Left lung (tissue), 10 donors: ENCODE results near the gene SNRK. TPM values are rescaled to one million over a fixed set of nuclear protein-coding genes. Genes with fewer than 3 reads are reported as not detected.

ENCODE experiments used
- ATAC-seq: fragments of 200-7000 bp; cut with Tn5 transposase; one replicate; pipeline ENCODE4 v1.9.1; 2020; ENCODE audit warnings: moderate library complexity
- DNase-seq, 4 donors: peaks; one replicate each; pipeline ENCODE4 v3.0.0-alpha.2; 2013 to 2020
- H3K27ac ChIP-seq, 2 donors: fragments of 200-600 bp; sonication (generic) in 1 of 2; one replicate each; pipeline versions ENCODE4 v1.5.0 to v1.8.0; 2020 to 2021
- H3K27me3 ChIP-seq, 2 donors: fragments of 200-600 bp; sonication (generic) in 1 of 2; one replicate each; pipeline versions ENCODE4 v1.5.0 to v1.8.0; 2020 to 2021
- H3K36me3 ChIP-seq, 2 donors: fragments of 200-600 bp; sonication (generic) in 1 of 2; one replicate each; pipeline versions ENCODE4 v1.5.0 to v1.8.0; 2020 to 2021
- H3K4me1 ChIP-seq, 2 donors: fragments of 200-600 bp; one replicate each; pipeline ENCODE4 v1.8.0; 2021
- H3K4me3 ChIP-seq, 2 donors: fragments of 200-600 bp; sonication (generic) in 1 of 2; one replicate each; pipeline versions ENCODE4 v1.5.0 to v1.8.0; 2020 to 2021; ENCODE audit warnings: mild to moderate bottlenecking in 1 of 2
- H3K9me3 ChIP-seq, 2 donors: fragments of 200-600 bp; sonication (generic) in 1 of 2; one replicate each; pipeline versions ENCODE4 v1.5.0 to v1.8.0; 2020 to 2021
- CTCF ChIP-seq, 2 donors: fragments of 200-600 bp; sonication (generic) in 1 of 2; IDR thresholded peaks; one replicate each; pipeline versions ENCODE4 v1.5.0 to v1.8.0; 2021; ENCODE audit warnings: antibody characterized with exemption in 2 of 2
- intact Hi-C, 2 donors: fragments of 100-400 bp; cut with DNase I; formaldehyde crosslinking; loops; one replicate each; pipeline versions ENCODE4 v1.11.2 to v1.14.2; 2022
- polyA plus RNA-seq, 6 donors: library from polyadenylated mRNA; unstranded; fragments of 120-200 nt; gene quantifications; one replicate each; pipeline ENCODE4 v1.2.1, GENCODE V29; 2013; ENCODE audit not compliant: insufficient read length in 6 of 6
- total RNA-seq, 2 donors: library from RNA; stranded (reverse); fragmentation: NEBNext Ultra II Directional; extraction: Animal tissue kit (Norgen Biotek cat#: 25700); gene quantifications; one replicate each; pipeline ENCODE4 v1.2.1, GENCODE V29; 2021
- donor health status: DM: no; HTN: yes; CAD: no.
- donor health status: DM: no; HTN: no; CAD: no.

The SNRK gene
- total and polyA plus RNA-seq, 8 donors, result 29.5 to 72.3 (median 64.7) TPM

GRCh38 chr3:43347774-43348173 lies 61.4 kb downstream of the SNRK start:
- intact Hi-C loops, result no loop called here
- Histone ChIP-seq H3K9me3 (peaks cover 0 to 10% of the 10 kb centered on the region in 2 donors), H3K4me1 (no peaks in the 10 kb centered on the region), H3K36me3 (peaks cover 0 to 84% of the 10 kb centered on the region in 2 donors), H3K27me3 (no peaks in the 10 kb centered on the region), H3K27ac (no peak overlapping the region), H3K4me3 (no peak overlapping the region)
- ATAC-seq (no peak), DNase-seq (no peak)
- TF ChIP-seq CTCF (IDR thresholded peaks at IDR 0.05), result no peak

GRCh38 chr3:43348350-43348749 lies 62.0 kb downstream of the SNRK start:
- ATAC-seq, result no peak
- H3K4me3 ChIP-seq, result no peak overlapping the region
- no peaks in the 10 kb centered on the region for H3K4me1 ChIP-seq
- no peak for TF ChIP-seq CTCF (IDR thresholded peaks at IDR 0.05)
- intact Hi-C loops, result no loop called here
- peaks cover 0 to 78% of the 10 kb centered on the region in 2 donors for H3K36me3 ChIP-seq
- DNase-seq, result no peak
- peaks cover 0 to 16% of the 10 kb centered on the region in 2 donors for H3K9me3 ChIP-seq
- H3K27me3 ChIP-seq, result no peaks in the 10 kb centered on the region
- H3K27ac ChIP-seq, result no peak overlapping the region

- Histone ChIP-seq H3K27me3 (no peaks in the 10 kb centered on the region), H3K27ac (no peak overlapping the region), H3K36me3 (peaks cover 0 to 77% of the 10 kb centered on the region in 2 donors), H3K4me3 (no peak overlapping the region), H3K9me3 (peaks cover 0 to 22% of the 10 kb centered on the region in 2 donors), H3K4me1 (no peaks in the 10 kb centered on the region)
- ATAC-seq, result no peak
- intact Hi-C loops, result no loop called here
- DNase-seq, result no peak
- no peak for TF ChIP-seq CTCF (IDR thresholded peaks at IDR 0.05)
These were observed 62.7 kb downstream of the SNRK start for GRCh38 chr3:43348852-43349574.

- Histone ChIP-seq H3K36me3 (peaks cover 0 to 72% of the 10 kb centered on the region in 2 donors), H3K4me1 (no peaks in the 10 kb centered on the region), H3K27me3 (no peaks in the 10 kb centered on the region), H3K27ac (no peak overlapping the region), H3K4me3 (no peak overlapping the region), H3K9me3 (peaks cover 0 to 27% of the 10 kb centered on the region in 2 donors)
- no peak for TF ChIP-seq CTCF (IDR thresholded peaks at IDR 0.05)
- no peak for DNase-seq
- ATAC-seq, result no peak
- intact Hi-C loops, result no loop called here
These were observed 63.4 kb downstream of the SNRK start for GRCh38 chr3:43349716-43350115.

- Histone ChIP-seq H3K4me1 (no peaks in the 10 kb centered on the region), H3K36me3 (peaks cover 0 to 35% of the 10 kb centered on the region in 2 donors), H3K27ac (no peak overlapping the region), H3K27me3 (no peaks in the 10 kb centered on the region), H3K9me3 (peaks cover 0 to 44% of the 10 kb centered on the region in 2 donors), H3K4me3 (no peak overlapping the region)
- intact Hi-C loops, result no loop called here
- ATAC-seq, result no peak
- TF ChIP-seq CTCF (IDR thresholded peaks at IDR 0.05), result no peak
- DNase-seq, result no peak
These were observed 67.1 kb downstream of the SNRK start for GRCh38 chr3:43353393-43353792.
